GM19468 (cell line): Measurements from ENCODE around the gene NDUFB3.

Experiments
- ATAC-seq: cut with Tn5 transposase; IDR thresholded peaks from one replicate; pipeline ENCODE4 v1.9.1; 2021; ENCODE audit warnings: mild to moderate bottlenecking, moderate library complexity, moderate number of reproducible peaks; ENCODE audit not compliant: unreplicated experiment; ENCODE audit errors: extremely low read depth

Gene NDUFB3

GRCh38 chr2:201127152-201127511, 55.3 kb downstream of the NDUFB3 start:
- no peak for ATAC-seq

DNA sequence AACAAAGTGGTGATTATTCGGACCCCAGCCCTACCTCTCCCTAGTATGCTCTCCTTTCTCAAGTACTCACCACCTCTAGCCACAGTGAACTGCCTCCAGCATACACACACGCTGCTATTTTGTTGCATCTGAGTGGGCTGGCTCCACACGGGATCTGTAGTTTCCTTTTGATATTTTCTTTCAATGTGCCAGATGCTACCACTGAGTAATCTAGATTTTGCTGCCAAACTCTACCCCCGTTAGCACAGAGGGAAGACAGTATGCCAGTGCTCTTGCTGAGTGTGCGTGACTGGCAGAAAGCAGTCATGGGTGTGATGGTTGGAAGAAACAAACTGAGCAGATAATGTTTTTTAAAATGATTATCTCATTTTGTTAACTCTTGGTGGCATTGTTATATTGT, 55.8 kb downstream of the NDUFB3 start:
- no peak for ATAC-seq

GRCh38 chr2:201128033-201128432, 56.2 kb downstream of the NDUFB3 start:
- no peak for ATAC-seq

DNA sequence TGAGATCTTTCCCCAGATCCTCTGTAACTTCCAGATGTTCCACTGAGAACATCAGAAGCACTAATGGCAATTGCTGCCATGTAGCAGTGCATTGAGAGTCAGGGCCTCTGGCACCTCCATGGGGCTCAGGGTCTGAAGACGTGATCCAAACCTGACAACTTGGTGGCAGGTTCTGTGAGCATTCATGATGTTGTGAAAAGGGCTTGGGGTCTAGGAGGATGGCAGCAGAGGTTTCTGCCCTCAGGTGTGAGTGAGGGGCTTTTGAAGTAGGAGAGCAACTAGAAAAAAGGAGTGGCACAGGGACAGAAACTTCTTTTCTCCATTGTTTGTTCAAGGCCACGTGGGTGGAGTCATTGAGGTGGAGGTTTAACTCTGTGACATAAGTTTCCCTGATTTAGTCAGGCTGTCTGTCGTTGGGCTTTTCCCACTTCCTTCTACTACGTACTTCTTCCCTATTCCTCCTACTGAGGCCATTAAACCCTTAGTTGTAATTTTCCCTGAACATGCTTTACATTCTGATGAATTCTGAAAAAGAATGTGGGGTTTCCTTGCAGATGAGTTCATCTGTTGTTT, 57.2 kb downstream of the NDUFB3 start:
- no peak for ATAC-seq

GRCh38 chr2:201130524-201131186, 58.9 kb downstream of the NDUFB3 start:
- ATAC-seq = no peak

DNA sequence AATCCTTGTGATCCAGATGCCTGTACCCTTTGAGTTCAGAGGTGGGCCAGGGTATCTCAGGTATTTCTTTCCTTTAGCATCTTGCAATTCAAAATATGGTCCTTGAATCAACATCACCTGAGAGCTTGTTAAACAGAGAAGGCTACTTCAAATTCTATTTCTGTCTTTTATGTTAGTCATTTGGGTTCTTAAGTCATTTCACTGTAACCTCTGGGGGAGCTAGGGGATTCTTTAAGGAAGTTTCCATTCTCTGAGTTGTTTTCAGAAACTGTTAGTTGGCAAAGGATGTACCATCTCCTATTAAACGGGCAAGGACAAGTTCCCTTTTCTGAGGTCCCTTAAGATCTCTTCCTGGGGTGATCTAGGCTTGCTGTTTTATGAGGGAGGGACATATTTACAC, 60.7 kb downstream of the NDUFB3 start:
- no peak for ATAC-seq
